ENCODE data around the gene SRC.

Gene SRC

GRCh38 chr20:37414224-37415035, 68.5 kb downstream of the SRC start:
- H3K4me3 ChIP-seq (ENCODE audit: low read length in 2 of 2): no peak overlapping the region
- H3K4me1 ChIP-seq (ENCODE audit: control insufficient read depth in 2 of 2, insufficient read depth in 2 of 2, low read length in 2 of 2): peaks cover 3 to 14% of the 10 kb centered on the region in 2 donors
- H3K36me3 ChIP-seq (ENCODE audit: control insufficient read depth in 2 of 2, insufficient read depth in 2 of 2, low read length in 2 of 2): no peaks in the 10 kb centered on the region
- H3K9ac ChIP-seq (ENCODE audit: low read depth in 1 of 2, low read length in 2 of 2): no peak overlapping the region
- peaks cover 3 to 8% of the 10 kb centered on the region in 2 donors for H3K27me3 ChIP-seq (ENCODE audit: control insufficient read depth in 2 of 2, insufficient read depth in 2 of 2, low read length in 2 of 2)
- H3K27ac ChIP-seq (ENCODE audit: low read depth in 2 of 2, low read length in 2 of 2): no peak overlapping the region
- H3K9me3 ChIP-seq (ENCODE audit: control insufficient read depth in 2 of 2, low read length in 2 of 2): no peaks in the 10 kb centered on the region

- Histone ChIP-seq H3K9me3 (ENCODE audit: control insufficient read depth in 2 of 2, low read length in 2 of 2) (no peaks in the 10 kb centered on the region), H3K36me3 (ENCODE audit: control insufficient read depth in 2 of 2, insufficient read depth in 2 of 2, low read length in 2 of 2) (no peaks in the 10 kb centered on the region), H3K9ac (ENCODE audit: low read depth in 1 of 2, low read length in 2 of 2) (no peak overlapping the region), H3K27ac (ENCODE audit: low read depth in 2 of 2, low read length in 2 of 2) (no peak overlapping the region), H3K4me3 (ENCODE audit: low read length in 2 of 2) (no peak overlapping the region), H3K4me1 (ENCODE audit: control insufficient read depth in 2 of 2, insufficient read depth in 2 of 2, low read length in 2 of 2) (peaks cover 3 to 14% of the 10 kb centered on the region in 2 donors), H3K27me3 (ENCODE audit: control insufficient read depth in 2 of 2, insufficient read depth in 2 of 2, low read length in 2 of 2) (peaks cover 3 to 15% of the 10 kb centered on the region in 2 donors)
Observed at GRCh38 chr20:37415118-37416085, 69.5 kb downstream of the SRC start.

GRCh38 chr20:37416100-37416847, 70.3 kb downstream of the SRC start:
- peaks cover under 1 to 11% of the 10 kb centered on the region in 2 donors for H3K4me1 ChIP-seq (ENCODE audit: control insufficient read depth in 2 of 2, insufficient read depth in 2 of 2, low read length in 2 of 2)
- H3K9me3 ChIP-seq (ENCODE audit: control insufficient read depth in 2 of 2, low read length in 2 of 2): no peaks in the 10 kb centered on the region
- no peaks in the 10 kb centered on the region for H3K36me3 ChIP-seq (ENCODE audit: control insufficient read depth in 2 of 2, insufficient read depth in 2 of 2, low read length in 2 of 2)
- no peak overlapping the region for H3K9ac ChIP-seq (ENCODE audit: low read depth in 1 of 2, low read length in 2 of 2)
- peaks cover 6 to 23% of the 10 kb centered on the region in 2 donors for H3K27me3 ChIP-seq (ENCODE audit: control insufficient read depth in 2 of 2, insufficient read depth in 2 of 2, low read length in 2 of 2)
- no peak overlapping the region for H3K4me3 ChIP-seq (ENCODE audit: low read length in 2 of 2)
- H3K27ac ChIP-seq (ENCODE audit: low read depth in 2 of 2, low read length in 2 of 2): no peak overlapping the region

GRCh38 chr20:37416848-37417616, 71.1 kb downstream of the SRC start:
- Histone ChIP-seq H3K9ac (ENCODE audit: low read depth in 1 of 2, low read length in 2 of 2) (no peak overlapping the region), H3K9me3 (ENCODE audit: control insufficient read depth in 2 of 2, low read length in 2 of 2) (no peaks in the 10 kb centered on the region), H3K4me3 (ENCODE audit: low read length in 2 of 2) (no peak overlapping the region), H3K36me3 (ENCODE audit: control insufficient read depth in 2 of 2, insufficient read depth in 2 of 2, low read length in 2 of 2) (no peaks in the 10 kb centered on the region), H3K4me1 (ENCODE audit: control insufficient read depth in 2 of 2, insufficient read depth in 2 of 2, low read length in 2 of 2) (peaks cover 0 to 6% of the 10 kb centered on the region in 2 donors), H3K27ac (ENCODE audit: low read depth in 2 of 2, low read length in 2 of 2) (no peak overlapping the region), H3K27me3 (ENCODE audit: control insufficient read depth in 2 of 2, insufficient read depth in 2 of 2, low read length in 2 of 2) (peaks cover 8 to 30% of the 10 kb centered on the region in 2 donors)

GRCh38 chr20:37417617-37418467, 71.9 kb downstream of the SRC start:
- H3K27me3 ChIP-seq (ENCODE audit: control insufficient read depth in 2 of 2, insufficient read depth in 2 of 2, low read length in 2 of 2): peaks cover 10 to 32% of the 10 kb centered on the region in 2 donors
- H3K36me3 ChIP-seq (ENCODE audit: control insufficient read depth in 2 of 2, insufficient read depth in 2 of 2, low read length in 2 of 2): no peaks in the 10 kb centered on the region
- H3K4me1 ChIP-seq (ENCODE audit: control insufficient read depth in 2 of 2, insufficient read depth in 2 of 2, low read length in 2 of 2): no peaks in the 10 kb centered on the region
- no peak overlapping the region for H3K27ac ChIP-seq (ENCODE audit: low read depth in 2 of 2, low read length in 2 of 2)
- no peak overlapping the region for H3K4me3 ChIP-seq (ENCODE audit: low read length in 2 of 2)
- H3K9ac ChIP-seq (ENCODE audit: low read depth in 1 of 2, low read length in 2 of 2): no peak overlapping the region
- no peaks in the 10 kb centered on the region for H3K9me3 ChIP-seq (ENCODE audit: control insufficient read depth in 2 of 2, low read length in 2 of 2)

- no peak overlapping the region for H3K27ac ChIP-seq (ENCODE audit: low read depth in 2 of 2, low read length in 2 of 2)
- no peaks in the 10 kb centered on the region for H3K4me1 ChIP-seq (ENCODE audit: control insufficient read depth in 2 of 2, insufficient read depth in 2 of 2, low read length in 2 of 2)
- no peaks in the 10 kb centered on the region for H3K9me3 ChIP-seq (ENCODE audit: control insufficient read depth in 2 of 2, low read length in 2 of 2)
- peaks cover 10 to 40% of the 10 kb centered on the region in 2 donors for H3K27me3 ChIP-seq (ENCODE audit: control insufficient read depth in 2 of 2, insufficient read depth in 2 of 2, low read length in 2 of 2)
- no peak overlapping the region for H3K9ac ChIP-seq (ENCODE audit: low read depth in 1 of 2, low read length in 2 of 2)
- H3K4me3 ChIP-seq (ENCODE audit: low read length in 2 of 2): no peak overlapping the region
- H3K36me3 ChIP-seq (ENCODE audit: control insufficient read depth in 2 of 2, insufficient read depth in 2 of 2, low read length in 2 of 2): no peaks in the 10 kb centered on the region
Observed at GRCh38 chr20:37418591-37419109, 72.7 kb downstream of the SRC start.

GRCh38 chr20:37419307-37419706, 73.4 kb downstream of the SRC start:
- Histone ChIP-seq H3K36me3 (ENCODE audit: control insufficient read depth in 2 of 2, insufficient read depth in 2 of 2, low read length in 2 of 2) (no peaks in the 10 kb centered on the region), H3K27ac (ENCODE audit: low read depth in 2 of 2, low read length in 2 of 2) (no peak overlapping the region), H3K9ac (ENCODE audit: low read depth in 1 of 2, low read length in 2 of 2) (no peak overlapping the region), H3K4me1 (ENCODE audit: control insufficient read depth in 2 of 2, insufficient read depth in 2 of 2, low read length in 2 of 2) (no peaks in the 10 kb centered on the region), H3K9me3 (ENCODE audit: control insufficient read depth in 2 of 2, low read length in 2 of 2) (no peaks in the 10 kb centered on the region), H3K4me3 (ENCODE audit: low read length in 2 of 2) (no peak overlapping the region), H3K27me3 (ENCODE audit: control insufficient read depth in 2 of 2, insufficient read depth in 2 of 2, low read length in 2 of 2) (peaks cover 10 to 40% of the 10 kb centered on the region in 2 donors)

- Histone ChIP-seq H3K4me3 (ENCODE audit: low read length in 2 of 2) (no peak overlapping the region), H3K9ac (ENCODE audit: low read depth in 1 of 2, low read length in 2 of 2) (no peak overlapping the region), H3K27ac (ENCODE audit: low read depth in 2 of 2, low read length in 2 of 2) (no peak overlapping the region), H3K27me3 (ENCODE audit: control insufficient read depth in 2 of 2, insufficient read depth in 2 of 2, low read length in 2 of 2) (peaks cover 10 to 40% of the 10 kb centered on the region in 2 donors), H3K4me1 (ENCODE audit: control insufficient read depth in 2 of 2, insufficient read depth in 2 of 2, low read length in 2 of 2) (no peaks in the 10 kb centered on the region), H3K36me3 (ENCODE audit: control insufficient read depth in 2 of 2, insufficient read depth in 2 of 2, low read length in 2 of 2) (no peaks in the 10 kb centered on the region), H3K9me3 (ENCODE audit: control insufficient read depth in 2 of 2, low read length in 2 of 2) (no peaks in the 10 kb centered on the region)
Observed at GRCh38 chr20:37419774-37420542, 74.0 kb downstream of the SRC start.

Data from mucosa of rectum (tissue), 2 donors.